Renal cortex interstitium (tissue), 11 donors: ENCODE measurements around the gene TLCD1. TPM values are rescaled to one million over a fixed set of nuclear protein-coding genes. Genes with fewer than 3 reads are reported as not detected.

ENCODE experiments used
- DNase-seq, 11 donors: peaks; one replicate each; pipeline ENCODE4 v3.0.0-alpha.2; 2013; ENCODE audit warnings: low read depth in 9 of 11, low spot score in 4 of 11; ENCODE audit errors: extremely low read depth in 1 of 11
- polyA plus RNA-seq, 3 donors: library from polyadenylated mRNA; unstranded; fragments of 120-200 nt; gene quantifications; one replicate each; pipeline ENCODE4 v1.2.1, GENCODE V29; 2013; ENCODE audit not compliant: insufficient read length in 3 of 3

TLCD1 gene
- polyA plus RNA-seq, 3 donors, result 14.7 to 16.3 (median 16.1) TPM

- no peak for DNase-seq
Measured at GRCh38 chr17:28705074-28705659, 20.9 kb downstream of the TLCD1 start.

- no peak for DNase-seq
Measured at GRCh38 chr17:28704219-28704858, 21.7 kb downstream of the TLCD1 start.

GRCh38 chr17:28703552-28704218, 22.3 kb downstream of the TLCD1 start:
- no peak for DNase-seq

GRCh38 chr17:28702752-28703150, 23.3 kb downstream of the TLCD1 start:
- DNase-seq, result no peak

- no peak for DNase-seq
Measured at GRCh38 chr17:28702026-28702751, 23.8 kb downstream of the TLCD1 start.

- DNase-seq, result no peak
Measured at GRCh38 chr17:28700830-28701492, 25.1 kb downstream of the TLCD1 start.

- DNase-seq, result no peak
Measured at GRCh38 chr17:28700278-28700677, 25.8 kb downstream of the TLCD1 start.

- DNase-seq, result peak in 1 of 11 donors; percentile 57
Measured at GRCh38 chr17:28698253-28698941, 27.6 kb downstream of the TLCD1 start.

GRCh38 chr17:28693869-28694268, 32.2 kb downstream of the TLCD1 start:
- DNase-seq, result no peak

- no peak for DNase-seq
Measured at GRCh38 chr17:28689011-28689410, 37.0 kb downstream of the TLCD1 start.

- no peak for DNase-seq
Measured at GRCh38 chr17:28688481-28688880, 37.6 kb downstream of the TLCD1 start.

GRCh38 chr17:28686296-28686695, 39.7 kb downstream of the TLCD1 start:
- no peak for DNase-seq

GRCh38 chr17:28685366-28685765, 40.7 kb downstream of the TLCD1 start:
- no peak for DNase-seq

- peak in 4 of 11 donors; percentile 24 to 33 (median 27) for DNase-seq
Measured at GRCh38 chr17:28684963-28685362, 41.1 kb downstream of the TLCD1 start.

- no peak for DNase-seq
Measured at GRCh38 chr17:28682655-28683054, 43.4 kb downstream of the TLCD1 start.

GRCh38 chr17:28675980-28676379, 50.1 kb downstream of the TLCD1 start:
- DNase-seq, result no peak

GRCh38 chr17:28675490-28675889, 50.5 kb downstream of the TLCD1 start:
- no peak for DNase-seq
